Mucosa of gallbladder (tissue), 1 donor: ENCODE measurements around the gene GPR89A. TPM values are rescaled to one million over a fixed set of nuclear protein-coding genes. Genes with fewer than 3 reads are reported as not detected.
"Not testable (repeated sequence)": the region's sequence is repeated elsewhere in the genome, so short reads cannot be mapped to it uniquely, and the experiment has no call there.

ENCODE experiments used
- DNase-seq: peaks from one replicate; pipeline ENCODE4 v3.0.0-alpha.2; 2020; ENCODE audit warnings: low spot score
- total RNA-seq: library from RNA; stranded (reverse); gene quantifications from one replicate; pipeline ENCODE4 v1.2.1, GENCODE V29; 2021
- donor health status: DM: no; HTN: no; CAD: no.

Gene GPR89A
- total RNA-seq, 1 donor from 2014 or later, result 14.5 TPM

GRCh38 chr1:145686078-145686477, 78.3 kb downstream of the GPR89A start:
- not testable (repeated sequence) for DNase-seq

DNA sequence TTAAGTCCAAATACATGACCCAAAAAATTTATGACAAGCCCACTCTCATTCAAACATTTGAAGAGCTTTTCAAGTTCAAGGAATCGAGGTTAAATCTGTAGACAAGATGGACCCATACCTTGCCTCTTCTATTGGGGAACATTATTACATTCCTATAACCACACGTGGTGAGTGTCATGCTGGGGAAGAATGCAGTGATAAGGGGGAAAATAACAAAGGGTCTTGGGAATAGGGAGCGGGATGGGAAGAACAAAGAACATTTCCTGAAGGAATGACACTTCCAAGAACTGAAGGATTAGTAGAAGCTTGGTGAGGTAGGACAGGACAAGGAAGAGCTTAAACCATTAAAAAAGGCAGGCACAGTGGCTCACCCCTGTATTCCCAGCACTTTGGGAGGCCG, 80.5 kb downstream of the GPR89A start:
- no peak for DNase-seq

GRCh38 chr1:145688924-145689323, 81.1 kb downstream of the GPR89A start:
- DNase-seq, result no peak

GRCh38 chr1:145689922-145690321, 82.1 kb downstream of the GPR89A start:
- DNase-seq, result no peak

GRCh38 chr1:145690587-145691558, 83.1 kb downstream of the GPR89A start:
- DNase-seq, result no peak

GRCh38 chr1:145692785-145693443, 85.1 kb downstream of the GPR89A start:
- DNase-seq, result no peak

- DNase-seq, result no peak
These were observed 88.2 kb downstream of the GPR89A start for GRCh38 chr1:145695821-145696629.

- DNase-seq, result no peak
These were observed 88.8 kb downstream of the GPR89A start for GRCh38 chr1:145696630-145696960.

DNA sequence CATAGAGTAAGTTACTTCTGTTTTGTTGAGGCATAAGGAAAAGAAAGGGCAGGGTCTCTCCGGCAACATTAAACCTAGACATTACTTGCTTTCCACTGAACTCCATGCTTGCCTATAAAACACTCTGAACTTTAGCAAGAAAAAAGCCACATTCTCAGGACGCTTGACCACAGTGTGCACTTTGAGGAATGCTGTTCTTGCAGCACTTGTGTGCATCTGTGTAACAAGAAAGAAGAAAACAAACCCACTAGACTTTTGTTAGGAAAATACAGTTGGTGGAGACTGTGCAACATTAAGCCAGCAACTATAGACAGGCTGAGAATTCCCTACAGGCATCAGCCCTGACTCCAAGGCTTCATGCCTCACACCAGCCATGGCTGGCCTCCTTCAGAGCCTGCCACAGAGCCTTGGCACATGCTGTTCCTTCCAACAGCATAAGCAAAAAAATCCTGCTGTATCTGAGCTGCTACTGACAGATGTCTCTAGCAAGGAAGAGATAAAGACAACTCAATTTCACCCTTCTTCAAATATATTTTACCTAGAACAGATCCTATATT, 93.6 kb downstream of the GPR89A start:
- no peak for DNase-seq

DNA sequence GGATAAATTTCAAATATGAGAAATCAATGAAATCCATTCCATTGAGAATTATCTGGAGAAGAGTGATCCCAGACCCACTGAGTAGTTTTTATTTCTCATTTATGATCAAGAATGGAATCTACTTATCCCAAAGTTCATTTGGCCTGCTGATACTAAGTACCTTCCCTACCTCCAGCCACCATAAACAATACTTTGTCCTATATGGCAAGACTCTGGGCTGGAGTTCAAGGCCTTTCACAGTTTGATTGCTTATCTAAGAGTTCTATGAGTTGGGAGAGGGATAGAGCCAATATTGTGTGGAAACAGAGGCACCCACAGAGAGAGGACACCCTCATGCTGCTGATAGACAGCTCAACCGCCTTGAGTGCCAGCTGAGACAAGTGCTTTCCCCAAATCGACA, 94.3 kb downstream of the GPR89A start:
- DNase-seq, result no peak

DNA sequence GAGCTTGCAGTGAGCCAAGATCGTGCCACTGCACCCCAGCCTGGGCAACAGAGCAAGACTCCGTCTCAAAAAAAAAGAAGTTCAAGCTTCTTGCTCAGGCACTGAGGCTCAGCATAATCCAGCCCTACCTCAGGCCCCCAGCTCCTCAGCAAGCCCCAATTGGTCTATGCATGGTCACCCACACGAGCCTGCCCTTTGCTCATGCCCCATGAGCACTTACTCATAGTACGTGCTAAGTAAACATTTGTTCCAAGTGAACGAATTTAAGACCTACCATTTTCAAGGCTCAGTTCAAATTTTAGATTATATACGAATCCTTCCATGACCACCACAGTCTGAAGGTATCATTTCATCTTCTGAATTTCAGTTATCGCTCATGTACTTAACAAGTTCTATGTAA, 95.0 kb downstream of the GPR89A start:
- no peak for DNase-seq

GRCh38 chr1:145705622-145706021, 97.8 kb downstream of the GPR89A start:
- DNase-seq, result no peak

DNA sequence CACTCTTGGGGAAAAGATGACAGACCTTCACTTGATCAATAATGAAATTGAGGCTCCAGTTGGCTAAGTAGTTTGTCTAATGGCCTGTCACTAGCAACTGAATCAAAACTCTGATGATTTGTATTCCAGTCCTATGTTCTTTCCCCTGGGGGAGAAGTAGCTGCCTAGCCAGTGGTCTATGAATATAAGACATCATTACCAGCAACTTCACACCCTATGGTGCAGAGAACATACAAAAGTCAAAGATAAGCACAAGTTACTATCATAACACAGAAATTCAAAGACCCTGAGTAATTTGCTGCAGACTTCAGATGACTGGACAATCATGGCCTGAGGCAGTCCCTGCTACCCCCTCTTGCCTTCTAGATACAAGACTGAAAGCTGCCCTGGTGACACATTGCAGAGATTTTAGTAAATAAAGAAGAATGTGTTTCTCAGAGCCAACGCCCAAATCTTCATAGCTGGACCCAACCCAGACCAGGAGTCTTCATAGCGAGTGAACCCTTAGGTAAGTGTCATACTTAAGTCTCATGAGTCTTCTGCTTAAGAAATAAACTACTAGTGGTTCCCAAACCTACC, 98.4 kb downstream of the GPR89A start:
- DNase-seq, result peak; percentile 37

DNA sequence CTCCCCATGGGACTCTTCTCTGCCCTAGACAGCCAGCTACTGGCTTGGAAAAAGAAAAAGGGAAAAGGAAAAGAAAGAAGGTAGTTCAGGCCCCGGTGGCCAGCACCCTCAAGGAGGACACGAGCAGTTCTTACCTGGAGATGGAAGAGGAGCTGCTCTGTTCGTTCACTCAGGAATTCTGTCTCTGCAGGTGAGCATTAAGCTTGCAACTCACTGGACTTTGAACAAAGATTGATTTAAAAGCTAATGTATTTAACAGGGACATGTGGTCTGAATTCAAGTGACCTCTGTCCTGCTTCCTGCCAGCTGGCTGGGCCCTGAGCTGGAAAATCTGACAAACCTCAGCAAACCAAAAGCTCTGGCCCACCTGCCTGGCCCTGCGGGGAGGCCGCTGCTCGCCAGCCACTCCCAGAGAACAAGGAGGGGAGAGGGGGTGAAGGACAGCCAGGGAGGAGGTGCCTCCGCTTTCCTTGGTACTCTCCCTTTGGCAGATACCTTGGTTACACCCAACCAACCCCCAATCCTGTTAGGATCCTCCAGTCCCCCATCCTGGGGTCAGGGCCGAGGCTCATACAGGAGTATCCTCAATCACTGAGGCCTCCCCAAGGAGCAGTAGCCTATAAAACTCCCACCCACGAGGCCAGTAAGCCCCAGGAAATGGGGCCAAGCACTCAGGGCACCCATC, 99.5 kb downstream of the GPR89A start, which contains the start of gene PDZK1:
PDZK1 (minus strand) TSS at position 186 of the 685 bp plus-strand sequence. CDS start 19,347 bp downstream, outside the sequence.
- DNase-seq, result peak; percentile 68

DNA sequence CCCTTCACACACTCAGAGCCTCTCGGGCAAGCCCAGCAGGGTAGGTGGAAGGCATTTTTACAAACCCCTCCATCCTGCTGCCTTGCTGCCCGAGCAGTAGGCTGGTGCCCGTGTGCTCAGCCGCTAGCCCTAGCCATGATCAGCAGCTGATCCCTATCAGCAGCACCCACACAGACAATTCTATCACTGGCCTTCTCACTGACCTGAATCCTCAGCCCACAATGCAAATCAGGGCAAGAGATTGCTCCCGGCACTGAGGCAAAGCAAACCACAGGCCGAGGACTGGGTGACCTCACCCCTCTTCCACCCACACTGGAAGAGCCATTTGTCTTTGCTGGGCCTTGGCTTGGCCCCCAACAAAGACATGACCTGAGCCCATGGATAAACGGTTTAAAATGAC, 100.3 kb downstream of the GPR89A start:
- DNase-seq, result no peak

- DNase-seq, result no peak
These were observed 102.7 kb downstream of the GPR89A start for GRCh38 chr1:145710291-145711027.

DNA sequence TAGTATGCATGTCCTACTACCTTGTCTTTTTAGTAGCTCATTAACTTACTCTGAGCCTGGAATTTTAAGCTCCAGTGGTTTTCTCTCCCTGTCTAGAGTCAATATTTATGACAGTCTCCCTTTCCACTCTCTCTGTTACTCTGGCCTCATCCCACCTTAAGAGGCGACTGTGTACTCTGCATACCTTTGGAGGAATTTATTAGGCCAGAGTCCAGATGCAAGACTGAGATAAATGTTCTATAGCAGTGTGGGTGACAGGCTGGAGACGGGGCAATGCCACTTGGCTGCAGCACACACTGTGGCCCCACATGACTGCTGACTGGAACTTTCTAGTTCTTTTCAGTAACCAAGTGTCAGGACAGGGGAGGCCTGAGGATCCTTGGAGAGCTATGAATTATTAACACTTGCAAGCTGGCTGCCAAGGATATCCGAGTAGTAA, 103.4 kb downstream of the GPR89A start:
- DNase-seq, result peak; percentile 82

DNA sequence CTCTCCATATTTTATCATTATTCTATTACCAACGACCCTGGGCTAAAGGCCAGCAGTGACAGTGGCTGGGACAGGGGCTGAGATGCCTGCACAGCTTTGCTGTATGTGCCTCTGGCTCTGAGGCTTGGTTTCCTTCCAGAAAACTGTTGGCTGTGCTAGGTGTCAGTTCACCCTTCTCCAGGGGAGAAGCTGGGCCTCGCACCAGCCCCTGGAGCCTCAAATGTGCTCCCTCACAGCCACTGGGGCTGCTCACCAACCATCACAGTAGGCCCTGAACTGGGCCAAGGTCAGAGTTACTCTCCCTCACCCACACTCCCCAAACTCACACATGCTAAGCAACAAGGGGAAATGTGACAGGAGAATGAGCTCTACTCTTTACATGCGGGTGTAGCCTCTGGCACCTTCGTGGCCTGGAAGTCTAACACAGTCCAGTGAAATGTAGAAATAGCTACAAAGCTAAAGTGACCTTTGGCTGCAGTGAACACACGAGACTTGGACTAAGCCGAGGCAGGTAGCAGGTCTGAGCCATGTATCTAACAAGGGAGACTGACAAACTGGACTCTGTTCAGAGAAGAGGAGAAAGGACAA, 106.8 kb downstream of the GPR89A start:
- no peak for DNase-seq

GRCh38 chr1:145716641-145717345, 109.0 kb downstream of the GPR89A start:
- DNase-seq, result no peak
